Keratinocyte (primary cell): ENCODE results near the gene TNPO1. TPM values are rescaled to one million over a fixed set of nuclear protein-coding genes. Genes with fewer than 3 reads are reported as not detected.
A peak's percentile ranks its signal among the peaks of the same experiment; 100 is the strongest.

Experiments used
- DNase-seq: peaks from one replicate; pipeline ENCODE4 v3.0.0-alpha.2; 2011; ENCODE audit warnings: low read depth, missing footprints, low spot score
- FAIRE-seq: peaks from 2 replicates; lab custom pipeline; 2011; peaks lifted over from hg19 to GRCh38; lab: Jason Lieb, UNC
- H2AFZ ChIP-seq: 2 replicates; pipeline ENCODE4 v1.6.0; 2012; ENCODE audit warnings: low read length, control low read depth, inconsistent platforms; ENCODE audit not compliant: control insufficient read depth
- H3K27ac ChIP-seq: 2 replicates; pipeline ENCODE4 v1.5.1; 2011; ENCODE audit warnings: low read length; ENCODE audit not compliant: control insufficient read depth, insufficient read depth
- H3K27me3 ChIP-seq: 3 replicates; pipeline ENCODE4 v1.6.0; 2011; ENCODE audit warnings: low read length; ENCODE audit not compliant: control insufficient read depth, insufficient read depth; ENCODE audit errors: extremely low read depth
- H3K36me3 ChIP-seq, 2 experiments: 2 replicates in 1 of 2; 3 replicates in 1 of 2; pipeline ENCODE4 v1.5.1; 2011; ENCODE audit warnings: low read length in 2 of 2, mild to moderate bottlenecking in 1 of 2; ENCODE audit not compliant: control insufficient read depth in 2 of 2, insufficient read depth in 2 of 2; ENCODE audit errors: extremely low read depth in 1 of 2
- H3K4me1 ChIP-seq: 3 replicates; pipeline ENCODE4 v1.5.1; 2011; ENCODE audit warnings: low read length; ENCODE audit not compliant: control insufficient read depth, insufficient read depth; ENCODE audit errors: extremely low read depth
- H3K4me2 ChIP-seq: 3 replicates; pipeline ENCODE4 v1.6.0; 2011; ENCODE audit warnings: low read depth, low read length; ENCODE audit not compliant: control insufficient read depth, insufficient read depth; ENCODE audit errors: extremely low read depth
- H3K4me3 ChIP-seq, 3 experiments: fragments of 200-600 bp in 1 of 3; sonication (generic) in 1 of 3; 2 replicates in 2 of 3; 3 replicates in 1 of 3; pipeline ENCODE4 v1.5.1; 2011 to 2016; ENCODE audit warnings: low read length in 3 of 3, mild to moderate bottlenecking in 3 of 3, control low read depth in 2 of 3, inconsistent platforms in 1 of 3, low read depth in 1 of 3, mixed read lengths in 1 of 3, mixed run types in 1 of 3, moderate library complexity in 1 of 3; ENCODE audit not compliant: control insufficient read depth in 2 of 3, insufficient read depth in 2 of 3; ENCODE audit errors: extremely low read depth in 1 of 3
- H3K79me2 ChIP-seq: 2 replicates; pipeline ENCODE4 v1.6.0; 2012; ENCODE audit warnings: low read length; ENCODE audit not compliant: control insufficient read depth, insufficient read depth
- H3K9ac ChIP-seq: 3 replicates; pipeline ENCODE4 v1.6.0; 2011; ENCODE audit warnings: low read length; ENCODE audit not compliant: control insufficient read depth, insufficient read depth; ENCODE audit errors: extremely low read depth
- H3K9me1 ChIP-seq: 3 replicates; pipeline ENCODE4 v1.6.0; 2011; ENCODE audit warnings: low read length; ENCODE audit not compliant: control insufficient read depth, insufficient read depth; ENCODE audit errors: extremely low read depth
- H3K9me3 ChIP-seq: 2 replicates; pipeline ENCODE4 v1.5.1; 2012; ENCODE audit warnings: low read depth, low read length; ENCODE audit not compliant: control insufficient read depth
- H4K20me1 ChIP-seq: 3 replicates; pipeline ENCODE4 v1.6.0; 2011; ENCODE audit warnings: low read length; ENCODE audit not compliant: control insufficient read depth, insufficient read depth; ENCODE audit errors: extremely low read depth
- EZH2 ChIP-seq: IDR thresholded peaks from one replicate; pipeline ENCODE4 v1.6.1; 2012; ENCODE audit warnings: inconsistent platforms, mild to moderate bottlenecking, low read length, moderate library complexity
- dilution Hi-C: fragments of 300-500 bp; cut with MboI; formaldehyde crosslinking; loops from one replicate; pipeline ENCODE4 v1.7.0; 2020; ENCODE audit warnings: low sequenced_read_pairs; ENCODE audit not compliant: extremely low pct_ligation_motif_present
- polyA plus RNA-seq, 5 experiments: library from polyadenylated mRNA; depleted of rRNA in 3 of 5; stranded (reverse) in 3 of 5; stranded (forward) in 1 of 5; unstranded in 1 of 5; fragments of >200 nt; gene quantifications; 1 replicate in 1 of 5; 2 replicates in 3 of 5; 3 replicates in 1 of 5; pipeline versions ENCODE4 v1.2.1 to v1.2.3, GENCODE V29; 2011 to 2012; ENCODE audit warnings: missing spikeins in 2 of 5, low read depth in 1 of 5, low replicate concordance in 1 of 5
- TF ChIP-seq, protein P1 (sequence below), 3 experiments: IDR thresholded peaks in 1 of 3; conservative IDR thresholded peaks in 1 of 3; optimal IDR thresholded peaks in 1 of 3; 2 replicates in 2 of 3; 3 replicates in 1 of 3; pipeline versions ENCODE3 to v1.5.1; 2011; ENCODE audit warnings: low read length in 3 of 3, mild to moderate bottlenecking in 3 of 3, moderate library complexity in 2 of 3, control low read depth in 1 of 3, inconsistent platforms in 1 of 3; ENCODE audit not compliant: insufficient read depth in 2 of 3; ENCODE audit errors: extremely low read depth in 1 of 3

Gene TNPO1
- polyA plus RNA-seq, 1 donor (not counting 4 experiments of a cell fraction or from before 2014, with no cell fraction given), result 123 TPM

DNA sequence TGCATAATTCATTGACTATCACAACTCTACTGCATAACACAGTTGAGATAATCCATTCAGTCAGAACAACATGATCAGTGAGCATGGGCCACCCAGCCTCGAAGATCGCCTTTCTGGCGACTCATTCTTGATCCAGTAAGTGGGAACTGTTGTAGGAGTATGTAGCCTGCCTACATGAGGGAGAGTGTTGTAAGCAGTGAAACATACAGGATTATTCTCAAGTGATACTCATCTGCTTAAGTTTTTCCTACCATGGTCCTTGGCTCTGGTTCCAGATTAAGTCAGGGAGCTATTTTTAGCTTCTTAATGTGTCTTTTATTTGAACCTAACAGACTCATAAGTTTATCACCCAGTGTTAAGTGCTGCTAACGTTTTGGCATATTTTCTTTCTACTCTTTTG lies 44.0 kb downstream of the TNPO1 start:
- Histone ChIP-seq H4K20me1 (peaks cover 4% of the 10 kb centered on the region), H3K4me3 (no peak overlapping the region), H3K27ac (no peak overlapping the region), H2AFZ (no peak overlapping the region), H3K79me2 (peaks cover 53% of the 10 kb centered on the region), H3K36me3 (peaks cover 10 to 25% of the 10 kb centered on the region in 2 experiments), H3K4me2 (no peak overlapping the region), H3K27me3 (no peaks in the 10 kb centered on the region), H3K4me1 (no peaks in the 10 kb centered on the region), H3K9me1 (no peaks in the 10 kb centered on the region), H3K9me3 (no peaks in the 10 kb centered on the region), H3K9ac (no peak overlapping the region)
- dilution Hi-C loops, result no loop called here
- no peak for DNase-seq
- TF ChIP-seq, protein P1, sequence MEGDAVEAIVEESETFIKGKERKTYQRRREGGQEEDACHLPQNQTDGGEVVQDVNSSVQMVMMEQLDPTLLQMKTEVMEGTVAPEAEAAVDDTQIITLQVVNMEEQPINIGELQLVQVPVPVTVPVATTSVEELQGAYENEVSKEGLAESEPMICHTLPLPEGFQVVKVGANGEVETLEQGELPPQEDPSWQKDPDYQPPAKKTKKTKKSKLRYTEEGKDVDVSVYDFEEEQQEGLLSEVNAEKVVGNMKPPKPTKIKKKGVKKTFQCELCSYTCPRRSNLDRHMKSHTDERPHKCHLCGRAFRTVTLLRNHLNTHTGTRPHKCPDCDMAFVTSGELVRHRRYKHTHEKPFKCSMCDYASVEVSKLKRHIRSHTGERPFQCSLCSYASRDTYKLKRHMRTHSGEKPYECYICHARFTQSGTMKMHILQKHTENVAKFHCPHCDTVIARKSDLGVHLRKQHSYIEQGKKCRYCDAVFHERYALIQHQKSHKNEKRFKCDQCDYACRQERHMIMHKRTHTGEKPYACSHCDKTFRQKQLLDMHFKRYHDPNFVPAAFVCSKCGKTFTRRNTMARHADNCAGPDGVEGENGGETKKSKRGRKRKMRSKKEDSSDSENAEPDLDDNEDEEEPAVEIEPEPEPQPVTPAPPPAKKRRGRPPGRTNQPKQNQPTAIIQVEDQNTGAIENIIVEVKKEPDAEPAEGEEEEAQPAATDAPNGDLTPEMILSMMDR (optimal IDR thresholded peaks at IDR 0.05 in 1 of 3, IDR thresholded peaks at IDR 0.05 in 1 of 3, conservative IDR thresholded peaks at IDR 0.05 in 1 of 3; ENCODE audit: extremely low read depth in 1 of 3, insufficient read depth in 2 of 3, low read length in 3 of 3), result no peak
- TF ChIP-seq EZH2, result no peak
- FAIRE-seq, result peak; percentile 73

DNA sequence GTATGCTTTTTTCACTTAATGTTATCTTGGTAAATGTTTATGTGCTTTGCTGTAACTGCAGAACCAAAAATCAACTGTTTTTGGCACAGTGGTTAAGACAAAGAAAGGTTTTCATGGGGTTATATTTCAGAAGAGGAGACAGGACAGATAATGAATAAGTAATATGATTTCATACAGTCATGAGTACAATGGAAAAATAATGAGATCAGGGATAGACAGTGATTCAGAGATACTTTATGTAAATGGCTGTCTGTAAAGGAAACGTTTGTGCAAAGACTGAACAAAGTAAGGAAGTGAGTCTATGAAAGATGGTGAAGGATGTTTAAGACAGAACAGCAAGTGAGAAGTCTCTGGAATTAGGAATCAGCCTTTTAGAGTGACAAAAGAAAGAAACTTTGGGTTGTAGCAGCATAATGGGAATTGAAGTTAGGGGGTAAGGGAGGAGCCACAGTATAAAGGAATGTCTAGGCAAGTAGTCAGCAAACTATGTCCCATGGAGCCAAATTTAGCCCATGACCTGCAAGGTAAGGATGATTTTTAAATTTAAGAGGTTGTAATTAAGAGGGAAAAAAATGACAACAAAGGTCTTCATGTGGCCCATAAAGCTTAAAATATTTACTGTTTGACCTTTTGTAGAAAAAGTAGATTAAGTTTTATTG lies 55.0 kb downstream of the TNPO1 start:
- H3K36me3 ChIP-seq, result peaks cover 9 to 33% of the 10 kb centered on the region in 2 experiments
- H3K4me3 ChIP-seq, result no peak overlapping the region
- no peaks in the 10 kb centered on the region for H3K27me3 ChIP-seq
- H3K4me1 ChIP-seq, result no peaks in the 10 kb centered on the region
- H4K20me1 ChIP-seq, result no peaks in the 10 kb centered on the region
- DNase-seq (no peak), FAIRE-seq (no peak)
- no peak overlapping the region for H3K4me2 ChIP-seq
- TF ChIP-seq EZH2, result no peak
- TF ChIP-seq, protein P1 (optimal IDR thresholded peaks at IDR 0.05 in 1 of 3, IDR thresholded peaks at IDR 0.05 in 1 of 3, conservative IDR thresholded peaks at IDR 0.05 in 1 of 3; ENCODE audit: extremely low read depth in 1 of 3, insufficient read depth in 2 of 3, low read length in 3 of 3), result no peak
- H3K9me3 ChIP-seq, result no peaks in the 10 kb centered on the region
- no peak overlapping the region for H2AFZ ChIP-seq
- no peaks in the 10 kb centered on the region for H3K9me1 ChIP-seq
- H3K79me2 ChIP-seq, result peaks cover 10% of the 10 kb centered on the region
- H3K27ac ChIP-seq, result no peak overlapping the region
- dilution Hi-C loops, result no loop called here
- H3K9ac ChIP-seq, result no peak overlapping the region
